Hematopoietic multipotent progenitor cell treated with erythropoietin and hydrocortisone succinate and interleukin-3 and kit ligand, for 8 days (in vitro differentiated cells): ENCODE data around the gene EIF4ENIF1.
"Not testable (repeated sequence)": the region's sequence is repeated elsewhere in the genome, so short reads cannot be mapped to it uniquely, and the experiment has no call there.

Source experiments
- DNase-seq: peaks from one replicate; pipeline ENCODE4 v3.0.0-alpha.2; 2015

Gene EIF4ENIF1

DNA sequence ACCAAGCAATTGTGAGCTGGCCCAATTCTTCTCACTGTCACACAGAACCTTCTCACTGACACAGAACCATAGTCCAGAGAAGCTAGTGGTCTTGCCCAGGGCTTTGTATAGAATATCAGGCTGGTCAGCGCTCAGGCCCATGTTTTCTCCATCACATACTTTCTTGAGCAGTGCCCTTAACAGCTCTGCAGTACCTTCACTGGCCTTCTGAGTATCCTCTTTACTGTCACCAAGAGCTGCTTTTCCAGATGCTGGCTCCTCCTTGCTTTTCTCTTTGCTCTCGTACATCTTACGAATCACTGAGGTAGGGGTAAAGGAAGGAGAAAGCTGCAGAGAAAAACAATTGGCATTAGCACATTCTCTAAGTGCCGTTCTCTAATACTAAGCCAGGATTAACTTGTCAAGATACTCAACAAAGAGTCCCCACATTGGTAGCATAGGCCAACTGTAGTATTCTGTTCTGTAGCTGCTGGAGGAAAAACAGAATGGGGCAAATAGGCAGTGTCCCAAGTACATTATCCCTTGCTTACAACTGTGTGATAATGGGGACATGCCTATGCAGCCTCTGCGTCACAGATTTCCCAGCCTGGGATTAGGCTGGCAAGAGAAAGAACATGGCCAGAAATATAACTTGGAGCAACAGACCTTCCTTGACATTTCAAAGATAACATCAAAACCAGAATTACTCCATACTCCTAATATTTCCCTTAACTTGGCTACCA, 46.7 kb downstream of the EIF4ENIF1 start:
- DNase-seq, result no peak

DNA sequence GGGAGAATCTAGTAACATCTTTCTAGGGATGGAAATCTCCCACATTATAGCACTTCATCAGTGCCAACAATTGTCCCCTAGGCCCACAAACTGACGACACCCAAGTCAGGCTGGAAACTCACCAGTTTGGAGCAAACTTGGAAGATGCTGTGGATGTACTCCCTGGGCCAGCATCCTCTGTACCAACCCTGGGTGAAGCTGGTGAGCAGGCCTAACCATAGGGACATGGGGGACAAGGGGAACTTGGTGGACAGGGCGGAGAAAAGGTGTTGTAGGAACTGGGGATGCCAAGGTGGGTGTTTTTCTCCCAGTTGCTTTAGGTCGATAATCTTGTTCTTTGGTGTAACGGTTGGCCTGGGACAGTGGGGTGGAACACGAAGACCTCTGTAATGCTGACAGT, 48.0 kb downstream of the EIF4ENIF1 start:
- DNase-seq, result no peak

DNA sequence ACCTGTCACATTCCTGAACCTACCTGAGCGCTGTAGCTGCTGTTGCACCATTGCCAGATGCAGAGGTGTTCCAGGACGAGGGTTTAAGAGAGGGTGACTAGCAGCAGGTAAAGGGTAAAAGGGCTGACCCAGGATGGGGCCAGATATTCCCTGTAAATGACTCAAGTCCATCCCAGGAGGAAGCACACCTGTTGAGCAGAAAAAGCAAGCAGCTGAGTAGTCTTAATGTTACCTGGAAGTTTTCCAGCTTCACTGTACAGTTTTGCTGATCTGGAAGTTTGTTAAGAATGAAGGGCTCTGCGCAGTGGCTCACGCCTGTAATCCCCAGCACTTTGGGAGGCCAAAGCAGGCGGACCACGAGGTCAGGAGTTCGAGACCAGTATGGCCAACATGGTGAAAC, 49.0 kb downstream of the EIF4ENIF1 start:
- DNase-seq, result no peak

DNA sequence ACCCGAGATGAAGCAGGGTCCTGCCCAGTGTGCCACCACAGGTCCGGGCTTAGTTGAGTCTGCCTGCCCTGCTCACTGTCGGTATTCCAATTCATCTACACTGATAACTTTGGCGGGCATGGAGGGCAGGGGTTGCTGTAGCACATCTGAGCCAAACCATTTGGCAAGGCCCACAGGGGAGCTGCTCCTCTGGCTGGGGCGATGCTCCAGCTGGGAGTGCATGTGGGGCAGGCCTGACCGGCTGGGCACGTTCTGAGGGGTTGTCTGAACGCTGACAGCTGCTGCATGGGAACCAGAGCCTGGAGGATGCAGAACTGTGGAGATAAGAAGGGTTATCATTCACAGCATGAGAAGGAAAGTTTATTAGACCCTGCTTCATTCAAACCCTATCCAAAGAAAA, 49.8 kb downstream of the EIF4ENIF1 start:
- no peak for DNase-seq

DNA sequence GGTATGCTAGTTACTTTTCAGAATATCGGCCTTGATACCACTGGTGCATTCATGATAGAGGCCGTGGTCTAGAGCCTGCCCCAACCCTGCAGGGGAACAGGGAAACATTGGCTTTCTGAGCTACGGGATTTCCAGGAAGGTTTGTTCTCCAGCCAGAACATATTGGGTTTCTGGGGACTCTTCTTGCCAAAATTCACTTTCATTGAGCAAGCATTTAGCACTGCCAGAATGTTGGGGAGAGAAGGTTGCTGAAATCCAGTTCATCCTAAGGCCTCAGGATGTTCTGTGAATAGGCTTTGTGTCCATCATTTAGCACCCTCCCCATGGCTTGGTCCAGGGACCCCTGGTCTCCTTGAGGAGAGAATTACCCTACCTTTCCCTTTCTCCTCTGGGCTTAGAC, 53.5 kb downstream of the EIF4ENIF1 start:
- DNase-seq, result no peak

DNA sequence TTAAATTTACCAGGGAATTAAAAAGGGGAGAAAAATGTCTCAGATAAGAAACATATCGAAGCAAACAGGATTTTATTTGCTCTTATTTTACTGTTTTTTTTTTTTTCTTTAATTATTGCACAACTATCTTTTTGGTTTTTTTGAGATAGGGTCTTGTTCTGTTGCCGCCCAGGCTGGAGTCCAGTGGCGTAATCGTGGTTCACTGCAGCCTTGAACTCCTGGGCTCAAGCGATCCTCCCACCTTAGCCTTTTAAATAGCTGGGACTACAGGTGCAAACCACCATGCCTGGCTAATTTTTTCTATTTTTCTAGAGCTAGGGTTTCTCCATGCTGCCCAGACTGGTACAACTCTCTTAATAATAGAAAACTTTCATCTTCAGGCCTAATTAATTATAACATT, 57.7 kb downstream of the EIF4ENIF1 start:
- no peak for DNase-seq

DNA sequence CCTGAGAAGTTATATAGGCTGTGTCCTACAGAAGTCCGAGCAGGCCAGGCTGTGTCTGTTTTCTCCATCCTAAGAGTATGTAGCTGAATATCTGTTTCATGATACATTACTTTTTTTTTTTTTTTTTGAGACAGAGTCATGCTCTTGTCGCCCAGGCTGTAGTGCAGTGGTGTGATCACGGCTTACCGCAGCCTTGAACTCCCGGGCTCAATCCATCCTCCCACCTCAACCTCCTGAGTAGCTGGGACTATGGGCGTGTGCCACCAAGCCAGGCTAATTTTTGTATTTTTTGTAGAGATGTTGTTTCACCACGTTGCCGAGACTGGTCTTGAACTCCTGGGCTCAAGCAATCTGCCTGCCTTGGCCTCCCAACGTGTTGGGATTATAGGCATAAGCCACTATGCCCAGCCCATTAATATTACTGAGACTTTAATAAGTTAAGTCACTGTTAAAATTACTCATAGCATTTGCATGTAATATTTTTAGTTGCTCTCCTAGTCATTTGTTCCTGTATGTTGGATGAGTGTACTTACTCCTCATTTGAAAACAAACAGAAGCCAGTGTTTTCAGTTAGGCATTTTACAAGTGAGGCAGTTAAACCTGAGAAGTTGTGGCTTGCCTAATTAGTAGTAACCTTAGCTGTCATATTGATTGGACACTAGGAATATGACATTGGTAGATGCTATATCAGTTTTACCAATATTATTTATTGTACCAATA, 64.2 kb downstream of the EIF4ENIF1 start:
- DNase-seq, result no peak

DNA sequence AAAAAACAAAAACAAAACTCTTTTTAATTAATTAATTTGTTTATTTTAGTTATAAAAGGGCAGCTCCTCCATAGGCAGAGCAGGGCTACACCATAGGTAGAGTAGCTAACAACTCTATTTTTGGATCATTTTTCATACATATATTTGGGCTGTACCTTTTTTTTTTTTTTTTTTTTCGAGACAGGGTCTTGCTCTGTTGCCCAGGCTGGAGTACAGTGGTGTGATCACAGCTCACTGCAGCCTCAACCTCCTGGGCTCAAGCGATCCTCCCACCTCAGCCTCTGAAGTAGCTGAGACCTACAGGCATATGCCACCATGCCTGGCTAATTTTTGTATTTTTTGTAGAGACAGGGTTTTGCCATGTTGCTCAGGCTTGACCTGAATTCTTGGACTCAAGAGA, 87.3 kb downstream of the EIF4ENIF1 start:
- DNase-seq, result not testable (repeated sequence)

DNA sequence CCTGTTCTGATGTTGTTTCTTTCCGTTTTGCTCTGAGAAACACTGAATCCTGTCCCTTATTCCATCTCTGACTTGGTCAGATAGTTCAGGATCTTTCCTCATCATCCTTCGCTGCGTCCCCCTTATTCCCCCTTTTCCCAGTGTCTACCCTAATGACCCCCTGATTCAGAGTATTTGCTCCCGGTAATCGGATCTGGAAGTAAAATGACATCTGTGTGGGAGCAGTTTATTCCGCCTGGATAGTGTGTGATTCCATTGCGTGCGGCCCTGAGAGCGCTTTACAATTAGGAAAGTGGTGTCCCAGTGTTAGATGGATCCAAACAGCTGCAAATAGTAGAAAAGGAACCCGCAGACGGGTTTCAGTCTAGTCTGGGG, 89.6 kb downstream of the EIF4ENIF1 start:
- DNase-seq, result no peak

DNA sequence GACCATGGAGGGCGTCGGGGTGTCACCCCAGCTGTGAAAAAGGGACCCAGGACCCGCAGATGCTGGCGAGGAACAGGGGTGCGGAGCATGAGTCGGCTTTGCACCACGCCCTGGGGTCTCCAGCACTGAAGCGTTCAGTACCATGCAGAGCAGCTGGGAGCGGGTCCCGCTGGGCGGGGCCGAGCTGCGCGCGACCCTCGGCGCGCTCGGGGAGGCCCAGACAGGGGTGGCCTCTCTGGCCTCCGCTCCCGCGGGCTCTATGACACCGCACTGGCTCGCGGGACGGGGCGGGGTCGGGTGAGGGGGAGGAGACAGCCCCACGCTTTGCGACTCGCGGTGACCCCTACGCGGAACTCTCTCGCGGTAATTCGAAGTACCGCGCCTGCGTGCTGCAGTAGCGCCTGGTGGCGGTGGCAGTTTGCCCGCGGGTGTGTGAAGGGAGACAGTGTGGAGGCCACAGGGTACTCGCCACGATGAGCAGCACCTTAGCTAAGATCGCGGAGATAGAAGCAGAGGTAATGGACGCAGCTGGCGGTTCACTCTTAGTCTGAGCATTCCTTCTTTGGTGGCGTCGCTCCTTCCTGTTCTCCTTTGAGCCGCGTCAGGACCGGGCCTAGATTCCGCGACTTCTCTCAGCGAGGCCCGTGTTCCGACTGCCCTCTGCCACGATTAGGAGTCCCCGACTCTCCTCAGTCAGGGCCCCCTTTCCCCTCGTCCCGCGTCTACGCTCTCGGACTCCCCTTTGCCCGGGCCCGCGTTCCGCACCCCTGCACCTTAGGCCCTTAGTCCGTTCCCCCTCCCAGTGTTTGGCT, 90.2 kb downstream of the EIF4ENIF1 start, which contains the start of gene DRG1:
DRG1 (plus strand) TSS at position 394 of the 812 bp plus-strand sequence; CDS start at position 474, 80 bp downstream.
- DNase-seq, result peak; percentile 95

DNA sequence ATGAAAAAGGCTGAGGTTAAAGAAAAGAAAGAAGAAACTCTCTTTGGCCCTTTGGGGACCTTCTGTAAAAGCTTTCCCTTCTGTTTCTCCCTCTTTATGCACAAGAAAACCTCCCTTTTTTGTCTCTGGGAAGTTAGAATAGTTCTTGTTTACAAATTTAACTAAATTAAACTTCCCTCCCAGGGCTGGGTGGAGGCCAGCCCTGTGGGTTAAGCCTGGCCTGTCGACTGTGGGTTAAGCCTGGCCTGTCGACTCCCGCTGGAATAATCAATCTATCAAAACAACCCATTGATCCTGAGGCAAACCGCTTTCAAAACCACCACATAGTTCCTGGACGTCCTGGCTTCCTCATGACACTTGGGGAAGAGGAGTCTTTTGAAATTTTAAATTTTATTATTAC, 91.4 kb downstream of the EIF4ENIF1 start:
- DNase-seq, result no peak

DNA sequence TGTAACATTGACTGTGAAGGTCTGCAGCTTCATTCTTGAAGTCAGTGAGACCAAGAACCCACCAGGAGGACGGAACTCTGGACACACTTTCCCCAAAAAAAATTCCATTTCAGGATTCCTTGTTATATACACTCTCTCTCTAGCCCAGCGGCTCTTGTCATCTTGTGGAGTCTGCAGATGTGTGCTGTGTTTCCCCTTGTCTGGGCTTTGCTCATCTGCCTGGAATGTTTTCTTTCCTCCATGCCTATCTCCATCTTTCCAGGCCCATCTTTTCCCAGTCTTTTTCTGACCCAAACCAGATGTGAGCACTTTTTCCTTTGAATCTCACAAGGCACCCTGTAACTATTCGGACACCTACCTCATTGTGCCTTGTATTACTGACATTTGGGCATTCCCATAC, 95.3 kb downstream of the EIF4ENIF1 start:
- no peak for DNase-seq

DNA sequence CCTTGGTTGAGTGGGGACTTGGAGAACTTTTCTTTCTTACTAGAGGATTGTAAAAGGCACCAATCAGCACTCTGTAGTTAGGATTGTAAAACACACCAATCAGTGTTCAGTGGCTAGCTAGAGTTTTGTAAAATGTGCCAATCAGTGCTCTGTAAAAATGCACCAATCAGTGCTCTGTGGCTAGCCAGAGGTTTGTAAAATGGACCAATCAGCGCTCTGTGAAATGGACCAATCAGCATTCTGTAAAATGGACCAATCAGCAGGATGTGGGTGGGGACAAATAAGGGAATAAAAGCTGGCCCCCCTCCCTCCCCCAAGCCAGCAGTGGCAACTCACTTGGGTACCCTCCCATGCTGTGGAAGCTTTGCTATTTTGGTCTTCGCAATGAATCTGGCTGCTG, 95.7 kb downstream of the EIF4ENIF1 start:
- DNase-seq, result no peak
